Ishikawa (cell line): Measurements from ENCODE around the gene MRPL40.

Source experiments
- CEBPB ChIP-seq: IDR thresholded peaks from 2 replicates; pipeline ENCODE4 v1.6.1; 2012
- CREB1 ChIP-seq: IDR thresholded peaks from 2 replicates; pipeline ENCODE4 v1.6.1; 2012; ENCODE audit warnings: low read depth
- EGR1 ChIP-seq: IDR thresholded peaks from 2 replicates; pipeline ENCODE4 v1.6.1; 2012
- EP300 ChIP-seq: IDR thresholded peaks from 2 replicates; pipeline ENCODE4 v1.6.1; 2012; ENCODE audit warnings: borderline replicate concordance
- FOXM1 ChIP-seq: IDR thresholded peaks from 2 replicates; pipeline ENCODE4 v1.6.1; 2012; ENCODE audit warnings: low read depth, borderline replicate concordance
- NFIC ChIP-seq: IDR thresholded peaks from 2 replicates; pipeline ENCODE4 v1.6.1; 2012
- RAD21 ChIP-seq: IDR thresholded peaks from 2 replicates; pipeline ENCODE4 v1.6.1; 2012; ENCODE audit warnings: low read depth
- TAF1 ChIP-seq: IDR thresholded peaks from 2 replicates; pipeline ENCODE4 v1.6.1; 2012; ENCODE audit warnings: low read depth, mild to moderate bottlenecking
- TCF12 ChIP-seq: IDR thresholded peaks from 2 replicates; pipeline ENCODE4 v1.6.1; 2012; ENCODE audit warnings: low read depth
- TEAD4 ChIP-seq: IDR thresholded peaks from 2 replicates; pipeline ENCODE4 v1.6.1; 2012
- YY1 ChIP-seq: IDR thresholded peaks from 2 replicates; pipeline ENCODE4 v1.6.1; 2012; ENCODE audit warnings: low read depth
- ZBTB7A ChIP-seq: IDR thresholded peaks from 2 replicates; pipeline ENCODE4 v1.6.1; 2012; ENCODE audit warnings: low read depth
- TF ChIP-seq, protein P1 (sequence below): IDR thresholded peaks from 2 replicates; pipeline ENCODE4 v1.6.1; 2012
- TF ChIP-seq, protein P2 (sequence below): IDR thresholded peaks from 2 replicates; pipeline ENCODE4 v1.6.1; 2012; ENCODE audit warnings: low read depth, mild to moderate bottlenecking
- TF ChIP-seq, protein P3 (sequence below): IDR thresholded peaks from 2 replicates; pipeline ENCODE4 v1.6.1; 2012

Gene MRPL40

GRCh38 chr22:19387038-19387437 is 45.3 kb upstream of the MRPL40 start:
- TF ChIP-seq EP300 = no peak

DNA sequence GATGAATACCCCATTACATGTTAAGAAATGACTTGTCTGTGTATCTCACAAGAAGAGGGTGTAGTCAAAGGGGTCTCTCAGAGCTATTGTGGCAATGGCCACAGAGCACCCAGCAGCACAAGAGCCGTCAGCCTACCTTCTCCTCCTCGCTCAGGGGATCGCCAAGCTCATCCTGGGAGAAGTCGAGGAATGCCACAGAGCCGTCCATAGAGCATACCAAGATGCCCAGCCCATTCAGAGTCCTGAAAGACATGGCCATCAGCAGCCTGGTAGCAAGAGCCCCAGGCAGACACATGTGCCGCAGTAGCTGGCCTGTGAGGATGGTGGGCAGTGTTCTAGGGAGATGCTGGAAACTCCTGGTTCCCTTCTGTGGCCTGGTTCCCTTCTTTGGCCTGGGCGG is 44.8 kb upstream of the MRPL40 start:
- TF ChIP-seq ZBTB7A (no peak), YY1 (no peak), EP300 (no peak), CEBPB (no peak), EGR1 (no peak), RAD21 (no peak), CREB1 (no peak), TEAD4 (no peak), FOXM1 (no peak), TCF12 (no peak)
- TF ChIP-seq, protein P1, sequence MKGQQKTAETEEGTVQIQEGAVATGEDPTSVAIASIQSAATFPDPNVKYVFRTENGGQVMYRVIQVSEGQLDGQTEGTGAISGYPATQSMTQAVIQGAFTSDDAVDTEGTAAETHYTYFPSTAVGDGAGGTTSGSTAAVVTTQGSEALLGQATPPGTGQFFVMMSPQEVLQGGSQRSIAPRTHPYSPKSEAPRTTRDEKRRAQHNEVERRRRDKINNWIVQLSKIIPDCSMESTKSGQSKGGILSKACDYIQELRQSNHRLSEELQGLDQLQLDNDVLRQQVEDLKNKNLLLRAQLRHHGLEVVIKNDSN = no peak
- TF ChIP-seq, protein P2, sequence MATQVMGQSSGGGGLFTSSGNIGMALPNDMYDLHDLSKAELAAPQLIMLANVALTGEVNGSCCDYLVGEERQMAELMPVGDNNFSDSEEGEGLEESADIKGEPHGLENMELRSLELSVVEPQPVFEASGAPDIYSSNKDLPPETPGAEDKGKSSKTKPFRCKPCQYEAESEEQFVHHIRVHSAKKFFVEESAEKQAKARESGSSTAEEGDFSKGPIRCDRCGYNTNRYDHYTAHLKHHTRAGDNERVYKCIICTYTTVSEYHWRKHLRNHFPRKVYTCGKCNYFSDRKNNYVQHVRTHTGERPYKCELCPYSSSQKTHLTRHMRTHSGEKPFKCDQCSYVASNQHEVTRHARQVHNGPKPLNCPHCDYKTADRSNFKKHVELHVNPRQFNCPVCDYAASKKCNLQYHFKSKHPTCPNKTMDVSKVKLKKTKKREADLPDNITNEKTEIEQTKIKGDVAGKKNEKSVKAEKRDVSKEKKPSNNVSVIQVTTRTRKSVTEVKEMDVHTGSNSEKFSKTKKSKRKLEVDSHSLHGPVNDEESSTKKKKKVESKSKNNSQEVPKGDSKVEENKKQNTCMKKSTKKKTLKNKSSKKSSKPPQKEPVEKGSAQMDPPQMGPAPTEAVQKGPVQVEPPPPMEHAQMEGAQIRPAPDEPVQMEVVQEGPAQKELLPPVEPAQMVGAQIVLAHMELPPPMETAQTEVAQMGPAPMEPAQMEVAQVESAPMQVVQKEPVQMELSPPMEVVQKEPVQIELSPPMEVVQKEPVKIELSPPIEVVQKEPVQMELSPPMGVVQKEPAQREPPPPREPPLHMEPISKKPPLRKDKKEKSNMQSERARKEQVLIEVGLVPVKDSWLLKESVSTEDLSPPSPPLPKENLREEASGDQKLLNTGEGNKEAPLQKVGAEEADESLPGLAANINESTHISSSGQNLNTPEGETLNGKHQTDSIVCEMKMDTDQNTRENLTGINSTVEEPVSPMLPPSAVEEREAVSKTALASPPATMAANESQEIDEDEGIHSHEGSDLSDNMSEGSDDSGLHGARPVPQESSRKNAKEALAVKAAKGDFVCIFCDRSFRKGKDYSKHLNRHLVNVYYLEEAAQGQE = no peak

GRCh38 chr22:19393704-19394103 is 38.6 kb upstream of the MRPL40 start:
- TF ChIP-seq NFIC (no peak), CEBPB (no peak), EGR1 (no peak), EP300 (no peak), TAF1 (no peak), YY1 (no peak), CREB1 (no peak), TEAD4 (no peak), FOXM1 (no peak), RAD21 (no peak), TCF12 (no peak), ZBTB7A (no peak)
- TF ChIP-seq, protein P2 = no peak
- TF ChIP-seq, protein P3, sequence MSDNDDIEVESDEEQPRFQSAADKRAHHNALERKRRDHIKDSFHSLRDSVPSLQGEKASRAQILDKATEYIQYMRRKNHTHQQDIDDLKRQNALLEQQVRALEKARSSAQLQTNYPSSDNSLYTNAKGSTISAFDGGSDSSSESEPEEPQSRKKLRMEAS = no peak

GRCh38 chr22:19394274-19395050 is 37.9 kb upstream of the MRPL40 start:
- TF ChIP-seq, protein P2 = no peak
- TF ChIP-seq, protein P1 = no peak
- TF ChIP-seq EP300 = no peak
- TF ChIP-seq, protein P3 = no peak
- no peak for TF ChIP-seq TAF1
- TF ChIP-seq TCF12 = no peak
- no peak for TF ChIP-seq YY1
- no peak for TF ChIP-seq FOXM1
- no peak for TF ChIP-seq NFIC
- TF ChIP-seq EGR1 = no peak
- no peak for TF ChIP-seq CEBPB

DNA sequence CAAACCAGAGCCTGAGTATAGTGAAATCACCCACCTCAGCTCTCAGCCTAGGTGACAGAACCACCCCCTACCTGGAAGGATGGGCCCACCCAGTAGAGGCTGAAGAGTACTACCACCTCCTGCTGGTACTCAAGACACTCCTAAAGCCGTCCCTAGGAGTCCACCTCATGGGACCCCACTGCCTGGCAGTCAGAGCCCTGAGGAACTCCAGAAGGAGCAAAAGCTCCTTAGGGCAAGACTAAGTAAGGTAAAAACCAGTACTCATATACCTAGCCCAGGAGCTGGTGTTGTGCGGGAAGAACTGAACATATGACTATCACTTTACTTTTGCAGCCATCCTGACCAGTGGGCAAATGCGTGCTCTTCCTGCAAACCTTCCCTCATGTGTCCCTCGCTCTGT is 37.1 kb upstream of the MRPL40 start:
- TF ChIP-seq YY1 (no peak), TCF12 (no peak), FOXM1 (no peak), CREB1 (no peak), EGR1 (no peak), CEBPB (no peak), ZBTB7A (no peak), TAF1 (no peak), EP300 (no peak)
- TF ChIP-seq, protein P1 = no peak
- TF ChIP-seq, protein P2 = no peak
